Calu3 (cell line): ENCODE measurements around the gene BRPF3. TPM values are rescaled to one million over a fixed set of nuclear protein-coding genes. Genes with fewer than 3 reads are reported as not detected.

Experiments used
- BruUV-seq: library from RNA; stranded (reverse); fragments of 400-500 nt; replicated peaks from 2 replicates; lab custom pipeline; 2021; lab: Mats Ljungman, UMichigan
- CTCF ChIA-PET: fragments of 300-600 bp; sonication (Branson Sonifier 250); formaldehyde crosslinking; loops from one replicate; lab custom pipeline; 2022; ENCODE audit warnings: antibody characterized with exemption; lab: Charles Lee
- DNase-seq: peaks from one replicate; pipeline ENCODE4 v3.0.0; 2022
- H3K27ac Mint-ChIP-seq: one replicate; pipeline ENCODE4 v1.8.0; 2022; ENCODE audit warnings: mixed read lengths; ENCODE audit not compliant: unreplicated experiment
- H3K27me3 Mint-ChIP-seq: one replicate; pipeline ENCODE4 v1.8.0; 2022; ENCODE audit warnings: mixed read lengths; ENCODE audit not compliant: unreplicated experiment
- H3K36me3 Mint-ChIP-seq: one replicate; pipeline ENCODE4 v1.8.0; 2022; ENCODE audit warnings: mild to moderate bottlenecking, moderate library complexity, mixed read lengths; ENCODE audit not compliant: insufficient read depth, unreplicated experiment
- H3K4me1 Mint-ChIP-seq: one replicate; pipeline ENCODE4 v1.8.0; 2022; ENCODE audit warnings: mild to moderate bottlenecking, low read depth, mixed read lengths; ENCODE audit not compliant: unreplicated experiment
- H3K4me3 Mint-ChIP-seq: one replicate; pipeline ENCODE4 v1.8.0; 2022; ENCODE audit warnings: mild to moderate bottlenecking, low read depth, moderate library complexity, mixed read lengths; ENCODE audit not compliant: unreplicated experiment
- H3K9me3 Mint-ChIP-seq: one replicate; pipeline ENCODE4 v1.8.0; 2022; ENCODE audit warnings: low read depth, mixed read lengths; ENCODE audit not compliant: unreplicated experiment
- intact Hi-C: fragments of 100-400 bp; cut with micrococcal nuclease; formaldehyde crosslinking; loops from one replicate; pipeline ENCODE4 v1.10.0; 2022; ENCODE audit not compliant: unreplicated experiment
- total RNA-seq: library from RNA; stranded (reverse); gene quantifications from 2 replicates; pipeline ENCODE4 v1.2.3, GENCODE V29; 2022
- TF ChIP-seq, protein P1 (sequence below): fragments of 200-600 bp; IDR thresholded peaks from one replicate; pipeline ENCODE4 v1.8.0; 2022; ENCODE audit warnings: antibody characterized with exemption; ENCODE audit not compliant: unreplicated experiment

Gene BRPF3
- total RNA-seq, 1 experiment from 2014 or later, result 49.1 TPM

DNA sequence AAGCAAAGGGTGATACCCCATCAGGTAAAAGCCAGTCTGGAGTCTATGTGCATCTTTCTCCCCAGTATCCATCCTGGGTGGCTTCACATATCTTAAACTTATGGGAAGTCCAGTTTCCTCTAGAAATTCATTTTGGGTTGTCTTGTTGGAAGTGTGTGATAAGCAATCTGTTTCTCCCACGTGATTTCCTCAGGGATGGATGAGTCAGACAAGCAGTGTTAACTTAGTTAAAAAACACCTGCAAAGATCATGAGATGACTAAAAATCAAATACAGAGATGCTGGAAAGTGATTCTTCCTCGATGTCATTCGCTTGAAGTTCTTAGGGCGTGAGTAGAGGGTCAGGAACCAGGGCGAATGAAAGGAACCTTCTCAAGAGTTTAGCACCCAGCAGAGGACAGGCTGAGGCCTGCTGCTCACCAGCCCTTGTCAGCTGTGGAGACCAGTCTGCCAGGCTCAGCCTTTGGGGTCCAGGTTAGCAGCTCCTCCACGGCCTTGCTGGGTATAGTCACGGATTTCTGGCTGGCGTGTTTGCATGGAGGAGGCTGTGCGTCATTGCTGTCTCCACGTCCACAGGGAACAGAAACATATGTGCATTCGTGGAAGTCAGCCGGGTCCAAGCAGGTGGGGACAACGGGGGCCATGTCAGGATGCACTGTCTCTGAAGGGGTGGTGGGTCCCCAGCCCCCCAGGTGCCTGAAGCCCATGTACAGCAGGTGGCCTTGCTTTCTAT lies 70.5 kb downstream of the BRPF3 start:
- intact Hi-C loops, result no loop called here
- no peaks in the 10 kb centered on the region for H3K36me3 Mint-ChIP-seq
- DNase-seq, result no peak
- peaks cover 7% of the 10 kb centered on the region for H3K4me1 Mint-ChIP-seq
- H3K4me3 Mint-ChIP-seq, result no peak overlapping the region
- no peak overlapping the region for H3K27ac Mint-ChIP-seq
- H3K27me3 Mint-ChIP-seq, result peaks cover 67% of the 10 kb centered on the region
- no peaks in the 10 kb centered on the region for H3K9me3 Mint-ChIP-seq
- TF ChIP-seq, protein P1, sequence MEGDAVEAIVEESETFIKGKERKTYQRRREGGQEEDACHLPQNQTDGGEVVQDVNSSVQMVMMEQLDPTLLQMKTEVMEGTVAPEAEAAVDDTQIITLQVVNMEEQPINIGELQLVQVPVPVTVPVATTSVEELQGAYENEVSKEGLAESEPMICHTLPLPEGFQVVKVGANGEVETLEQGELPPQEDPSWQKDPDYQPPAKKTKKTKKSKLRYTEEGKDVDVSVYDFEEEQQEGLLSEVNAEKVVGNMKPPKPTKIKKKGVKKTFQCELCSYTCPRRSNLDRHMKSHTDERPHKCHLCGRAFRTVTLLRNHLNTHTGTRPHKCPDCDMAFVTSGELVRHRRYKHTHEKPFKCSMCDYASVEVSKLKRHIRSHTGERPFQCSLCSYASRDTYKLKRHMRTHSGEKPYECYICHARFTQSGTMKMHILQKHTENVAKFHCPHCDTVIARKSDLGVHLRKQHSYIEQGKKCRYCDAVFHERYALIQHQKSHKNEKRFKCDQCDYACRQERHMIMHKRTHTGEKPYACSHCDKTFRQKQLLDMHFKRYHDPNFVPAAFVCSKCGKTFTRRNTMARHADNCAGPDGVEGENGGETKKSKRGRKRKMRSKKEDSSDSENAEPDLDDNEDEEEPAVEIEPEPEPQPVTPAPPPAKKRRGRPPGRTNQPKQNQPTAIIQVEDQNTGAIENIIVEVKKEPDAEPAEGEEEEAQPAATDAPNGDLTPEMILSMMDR, result no peak
- CTCF ChIA-PET, result no interaction called here
- BruUV-seq, result no TSS peak

DNA sequence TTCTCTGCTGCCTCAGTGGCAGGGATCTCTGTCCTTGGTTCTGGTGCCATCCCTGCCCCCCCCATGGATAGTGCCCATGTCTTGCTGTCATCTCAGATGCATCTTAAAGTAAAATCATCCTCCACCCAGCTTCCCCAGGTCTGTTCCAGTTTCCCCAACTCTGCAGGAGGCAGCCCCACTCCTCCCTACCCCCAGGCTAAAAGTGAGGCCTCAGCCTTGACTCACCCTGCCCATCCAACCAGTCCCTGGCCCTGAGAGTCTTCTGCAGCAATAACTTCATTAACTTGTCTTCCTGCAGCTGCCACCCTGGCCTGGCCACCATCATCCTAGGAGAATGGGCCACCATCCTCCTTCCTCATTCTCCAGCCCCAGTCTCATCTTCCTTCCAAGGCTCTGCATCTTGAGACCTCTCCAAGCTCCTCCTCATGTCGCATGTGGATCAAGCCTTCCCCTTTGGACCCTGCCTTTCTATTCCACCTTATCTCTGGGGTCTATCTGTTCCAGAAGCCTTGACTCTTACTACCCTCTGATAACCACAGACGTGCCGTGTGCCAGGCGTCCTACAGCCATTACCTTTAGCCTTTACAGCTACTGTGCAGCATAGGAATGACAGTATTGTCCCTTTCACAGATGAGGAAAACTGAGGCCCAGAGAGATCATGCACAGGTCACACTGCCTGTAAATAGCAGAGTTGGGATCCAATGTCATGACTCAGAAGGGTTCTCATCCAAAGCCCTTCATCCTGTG lies 71.4 kb downstream of the BRPF3 start:
- Mint-ChIP-seq H3K27me3 (peaks cover 67% of the 10 kb centered on the region), H3K27ac (no peak overlapping the region), H3K4me1 (peaks cover 7% of the 10 kb centered on the region), H3K4me3 (no peak overlapping the region), H3K36me3 (no peaks in the 10 kb centered on the region), H3K9me3 (no peaks in the 10 kb centered on the region)
- intact Hi-C loops, result no loop called here
- CTCF ChIA-PET, result interaction anchor here (1.0 kb wide), 1 partner anchor 73 kb away, joined by 3 read pairs; no protein-coding TSS in a partner anchor
- no TSS peak for BruUV-seq
- TF ChIP-seq, protein P1, result no peak
- DNase-seq, result no peak

DNA sequence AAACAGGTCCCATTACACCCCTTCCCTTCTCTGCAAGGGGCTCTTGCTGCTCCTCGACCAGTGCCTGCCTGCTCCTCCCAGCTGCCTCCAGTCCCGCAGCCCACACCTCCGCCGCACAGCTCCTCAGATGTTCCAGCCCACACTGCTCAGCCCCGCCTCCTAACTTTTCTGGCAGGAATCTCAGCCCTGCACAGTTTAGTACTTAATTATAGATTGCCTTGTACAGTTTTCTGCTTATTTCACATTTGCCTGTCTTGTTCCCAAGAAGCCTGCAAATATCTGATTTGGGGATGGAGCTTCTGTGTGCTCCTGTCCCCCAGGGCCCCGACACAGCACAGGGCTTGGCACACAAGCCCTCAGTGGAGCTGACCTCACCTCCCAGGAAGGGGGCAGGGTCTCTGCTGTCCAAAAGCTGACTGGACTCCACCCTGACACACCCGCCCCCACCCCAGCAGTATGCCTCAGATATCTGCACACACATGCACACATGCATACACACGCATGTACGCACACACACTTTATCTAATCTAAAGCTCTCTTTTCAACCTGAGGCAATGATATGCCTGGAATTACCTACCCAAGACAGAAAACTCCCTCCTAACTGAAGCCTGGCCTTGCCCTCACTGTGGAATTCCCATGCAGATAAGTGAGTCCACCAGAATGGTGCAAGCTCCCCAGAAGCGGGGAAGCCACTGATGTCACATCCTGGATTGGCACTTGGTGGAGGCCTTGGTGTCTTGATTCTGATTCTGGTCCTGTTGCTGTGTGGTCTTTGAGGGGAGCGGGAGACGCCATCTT lies 72.1 kb downstream of the BRPF3 start:
- H3K27me3 Mint-ChIP-seq, result peaks cover 67% of the 10 kb centered on the region
- BruUV-seq, result no TSS peak
- H3K9me3 Mint-ChIP-seq, result no peaks in the 10 kb centered on the region
- no peak for DNase-seq
- no peaks in the 10 kb centered on the region for H3K36me3 Mint-ChIP-seq
- CTCF ChIA-PET, result interaction anchor here (1.0 kb wide), 1 partner anchor 72 kb away, joined by 3 read pairs; no protein-coding TSS in a partner anchor
- peaks cover 7% of the 10 kb centered on the region for H3K4me1 Mint-ChIP-seq
- no peak overlapping the region for H3K27ac Mint-ChIP-seq
- intact Hi-C loops, result no loop called here
- TF ChIP-seq, protein P1, result no peak
- H3K4me3 Mint-ChIP-seq, result no peak overlapping the region
